AG09309 (cell line): ENCODE results near the gene RRAGD.

Source experiments
- DNase-seq: peaks from one replicate; pipeline ENCODE4 v3.0.0-alpha.2; 2010; ENCODE audit warnings: low read depth
- H3K4me3 ChIP-seq: 2 replicates; pipeline ENCODE4 v1.5.1; 2011; ENCODE audit warnings: mild to moderate bottlenecking, low read depth, low read length, moderate library complexity; ENCODE audit not compliant: control insufficient read depth
- CTCF ChIP-seq: IDR thresholded peaks from 2 replicates; pipeline ENCODE4 v1.5.1; 2011; ENCODE audit warnings: mild to moderate bottlenecking, low read depth, low read length, inconsistent platforms; ENCODE audit not compliant: insufficient read depth, control insufficient read depth; ENCODE audit errors: missing control alignments

RRAGD gene

DNA sequence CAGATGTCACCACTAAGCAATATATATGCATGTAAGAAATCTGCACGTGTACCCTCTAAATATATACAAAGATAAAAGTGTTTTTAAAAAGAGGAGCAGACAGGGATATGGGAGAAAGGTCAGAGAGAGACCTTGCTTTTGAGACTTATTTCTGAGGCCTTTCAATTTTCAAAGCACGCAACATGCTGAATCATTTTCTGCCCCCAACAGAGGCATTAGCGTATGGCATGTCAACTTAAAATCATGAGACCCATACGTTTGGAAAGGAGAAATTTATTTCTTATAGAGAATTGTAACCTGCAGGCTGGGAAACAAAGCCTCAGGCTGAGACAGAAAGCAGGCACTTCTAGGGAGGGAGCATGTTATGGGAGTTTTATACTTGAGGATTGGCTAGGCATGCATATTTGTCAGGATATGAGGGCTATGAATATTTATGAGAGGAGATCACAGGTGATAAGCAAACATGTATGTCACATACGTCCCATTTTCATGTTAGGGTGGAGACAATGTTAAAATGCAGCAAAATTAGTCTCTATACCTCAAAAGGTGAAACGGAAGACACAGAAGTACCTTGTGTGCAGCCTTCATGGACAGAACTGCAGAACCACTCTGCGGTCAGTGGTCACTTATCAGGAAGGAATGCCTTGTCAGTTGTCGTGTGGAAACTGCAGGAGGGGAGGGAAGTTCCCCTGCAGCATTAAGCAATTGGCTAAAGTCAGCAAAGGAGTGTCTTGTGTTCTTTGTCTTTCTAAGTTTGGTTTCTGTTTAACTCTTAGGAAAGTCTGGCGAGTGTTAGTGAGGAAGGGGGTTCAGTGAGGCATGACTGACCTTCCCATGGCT, 90.7 kb downstream of the RRAGD start:
- no peak for TF ChIP-seq CTCF
- DNase-seq, result no peak

GRCh38 chr6:89320012-89320559, 92.0 kb downstream of the RRAGD start:
- no peak overlapping the region for H3K4me3 ChIP-seq
- no peak for DNase-seq
- no peak for TF ChIP-seq CTCF

More for the DNA sequence above, 90.7 kb downstream of the RRAGD start:
- H3K4me3 ChIP-seq, result no peak overlapping the region

GRCh38 chr6:89317067-89317466, 95.0 kb downstream of the RRAGD start:
- no peak for DNase-seq
- no peak overlapping the region for H3K4me3 ChIP-seq
- no peak for TF ChIP-seq CTCF

DNA sequence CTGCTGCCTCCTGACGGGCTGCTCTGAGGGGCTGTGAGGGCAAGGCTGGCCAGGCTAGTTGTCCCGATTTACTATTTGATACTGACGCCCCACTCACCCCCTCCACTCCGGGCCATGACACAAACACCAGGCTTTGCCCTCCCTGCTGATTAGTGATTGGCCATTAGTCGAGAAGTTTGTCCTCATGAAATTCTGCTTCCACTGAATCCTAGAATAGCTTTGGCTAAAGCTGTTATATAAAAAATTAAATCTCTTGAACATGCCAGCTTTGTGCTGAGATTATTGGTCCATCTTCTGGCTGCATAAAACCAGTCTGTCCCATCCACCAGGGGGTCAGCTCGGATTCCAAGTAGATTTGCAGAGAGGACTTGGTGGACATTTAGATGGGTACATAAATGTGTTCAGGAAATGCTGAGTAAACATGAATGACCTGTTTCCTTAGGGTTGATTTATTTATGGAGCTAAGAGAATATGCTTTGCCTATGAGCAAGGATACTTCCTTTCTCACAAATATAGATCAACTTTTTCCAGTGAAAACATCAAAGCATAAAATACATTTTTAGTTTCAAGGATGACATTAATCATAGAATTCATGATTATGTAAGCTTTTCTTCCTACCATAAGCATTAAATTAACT, 96.7 kb downstream of the RRAGD start, which contains the start of gene GABRR2:
TSS of gene GABRR2 (minus strand) at position 51 of the 637 bp plus-strand sequence. CDS start 134 bp downstream, outside the sequence.
- H3K4me3 ChIP-seq, result no peak within 1 kb of the TSS
- no peak for TF ChIP-seq CTCF
- no peak for DNase-seq

- no peak for DNase-seq
- H3K4me3 ChIP-seq, result no peak overlapping the region
- TF ChIP-seq CTCF, result no peak
Observed at GRCh38 chr6:89314692-89315091, 97.4 kb downstream of the RRAGD start.
